NCI-H2171 treated with DMSO at 0.1 percent for 48 hours (cell line): ENCODE data around the gene CD226.
"Not testable (repeated sequence)": the region's sequence is repeated elsewhere in the genome, so short reads cannot be mapped to it uniquely, and the experiment has no call there.

Experiments used
- DNase-seq: peaks from one replicate; lab custom pipeline; 2025; lab: John Stamatoyannopoulos, UW

Gene CD226

DNA sequence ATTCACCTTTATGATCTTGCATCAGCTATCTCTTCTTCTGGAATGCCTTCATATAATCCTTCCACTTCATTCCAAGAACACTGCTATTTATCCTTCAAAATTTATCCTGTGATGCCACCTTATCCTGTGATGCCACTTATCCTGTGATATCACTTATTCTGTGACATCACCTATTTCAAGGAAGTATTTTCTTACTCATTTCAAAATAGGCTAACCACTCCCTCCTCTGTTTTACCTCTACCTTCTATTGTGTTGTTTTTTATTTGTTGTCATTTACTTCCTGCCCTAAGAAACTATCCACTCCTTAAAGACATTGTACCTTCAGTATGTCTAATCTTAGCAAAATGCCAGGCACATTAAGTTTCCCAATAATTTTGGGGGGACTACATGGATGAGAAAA is 38.8 kb downstream of the CD226 start:
- DNase-seq: no peak

DNA sequence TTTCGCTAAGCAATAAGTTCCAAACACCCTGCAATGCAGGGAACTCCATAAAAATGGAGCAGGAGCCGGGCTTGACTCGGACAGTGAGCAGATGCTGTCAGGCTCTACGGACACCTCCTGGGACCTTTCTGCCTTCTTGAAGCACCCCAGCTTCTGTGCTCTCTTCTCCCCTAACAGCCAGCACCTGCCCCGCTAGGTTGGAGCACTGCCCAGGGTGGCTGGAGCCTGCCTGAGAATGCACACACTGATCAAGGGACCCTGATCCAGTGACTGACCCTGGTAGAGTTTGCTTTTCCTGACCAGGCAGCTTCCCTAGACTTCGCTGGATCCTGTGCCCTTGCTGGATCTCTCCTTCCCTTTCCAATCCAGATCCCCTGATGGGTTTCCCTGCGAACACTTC is 40.9 kb downstream of the CD226 start:
- no peak for DNase-seq

GRCh38 chr18:69900941-69901340 is 46.7 kb downstream of the CD226 start:
- DNase-seq: no peak

DNA sequence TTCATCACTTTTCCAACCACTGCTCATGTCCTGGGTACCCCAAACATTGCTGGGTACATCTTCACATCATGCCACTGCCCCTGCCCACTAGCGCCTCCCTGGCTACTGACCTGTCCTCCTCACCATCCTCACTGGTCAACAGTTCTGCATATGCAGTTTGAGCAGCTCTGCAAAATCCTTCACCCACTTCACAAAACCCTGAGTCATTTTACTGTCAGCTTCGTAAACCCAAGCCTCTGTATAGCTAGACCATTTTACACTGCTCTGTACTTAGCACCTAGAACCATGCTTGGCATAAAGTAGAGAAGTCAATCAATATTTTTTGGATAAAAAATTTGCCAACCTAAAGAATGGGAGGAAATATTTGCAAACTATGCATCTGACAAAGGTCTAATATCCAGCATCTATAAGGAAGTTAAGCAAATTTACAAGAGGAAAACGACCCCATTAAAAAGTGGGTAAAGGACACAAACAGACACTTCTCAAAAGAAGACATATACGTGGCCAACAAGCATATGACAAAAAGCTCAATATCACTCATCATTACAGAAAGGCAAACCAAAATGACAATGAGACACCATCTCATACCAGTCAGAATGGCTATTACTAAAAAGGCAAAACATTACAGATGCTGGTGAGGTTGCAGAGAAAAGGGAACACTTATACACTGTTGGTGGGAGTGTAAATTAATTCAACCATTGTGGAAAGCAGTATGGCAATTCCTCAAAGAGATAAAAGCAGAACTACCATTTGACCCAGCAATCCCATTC is 48.3 kb downstream of the CD226 start:
- not testable (repeated sequence) for DNase-seq

DNA sequence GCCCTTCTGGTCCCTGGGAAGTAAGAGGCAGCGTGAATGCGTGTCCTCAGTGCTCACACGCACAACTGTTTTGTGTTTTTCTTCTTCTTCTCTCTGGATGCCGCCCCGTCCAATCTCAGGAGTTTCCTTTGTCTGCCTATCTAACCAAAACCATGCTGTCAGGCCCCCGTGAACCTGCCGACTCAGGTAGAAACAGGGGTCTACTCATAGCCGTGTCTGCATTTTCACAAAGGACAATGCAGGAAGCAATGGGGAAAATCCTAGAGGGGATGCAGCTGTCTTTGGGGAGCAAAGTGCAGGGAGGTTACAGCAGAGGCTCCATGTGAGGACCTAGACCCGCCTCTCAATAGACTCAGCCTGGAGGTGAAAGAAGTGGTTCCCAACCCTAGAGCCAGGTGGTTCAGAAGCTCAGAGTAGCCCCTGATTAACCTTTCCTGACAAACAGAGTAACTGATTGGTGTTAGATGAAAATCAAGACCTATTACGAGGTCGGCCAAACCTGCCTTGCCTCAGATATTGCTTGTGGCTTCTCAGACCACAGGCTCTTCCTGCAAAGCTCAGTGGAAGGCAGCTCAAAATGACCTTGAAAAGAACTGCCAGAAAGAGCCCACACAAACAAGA is 49.3 kb downstream of the CD226 start:
- DNase-seq: no peak

- no peak for DNase-seq
These were observed 50.1 kb downstream of the CD226 start for GRCh38 chr18:69897397-69898108.

DNA sequence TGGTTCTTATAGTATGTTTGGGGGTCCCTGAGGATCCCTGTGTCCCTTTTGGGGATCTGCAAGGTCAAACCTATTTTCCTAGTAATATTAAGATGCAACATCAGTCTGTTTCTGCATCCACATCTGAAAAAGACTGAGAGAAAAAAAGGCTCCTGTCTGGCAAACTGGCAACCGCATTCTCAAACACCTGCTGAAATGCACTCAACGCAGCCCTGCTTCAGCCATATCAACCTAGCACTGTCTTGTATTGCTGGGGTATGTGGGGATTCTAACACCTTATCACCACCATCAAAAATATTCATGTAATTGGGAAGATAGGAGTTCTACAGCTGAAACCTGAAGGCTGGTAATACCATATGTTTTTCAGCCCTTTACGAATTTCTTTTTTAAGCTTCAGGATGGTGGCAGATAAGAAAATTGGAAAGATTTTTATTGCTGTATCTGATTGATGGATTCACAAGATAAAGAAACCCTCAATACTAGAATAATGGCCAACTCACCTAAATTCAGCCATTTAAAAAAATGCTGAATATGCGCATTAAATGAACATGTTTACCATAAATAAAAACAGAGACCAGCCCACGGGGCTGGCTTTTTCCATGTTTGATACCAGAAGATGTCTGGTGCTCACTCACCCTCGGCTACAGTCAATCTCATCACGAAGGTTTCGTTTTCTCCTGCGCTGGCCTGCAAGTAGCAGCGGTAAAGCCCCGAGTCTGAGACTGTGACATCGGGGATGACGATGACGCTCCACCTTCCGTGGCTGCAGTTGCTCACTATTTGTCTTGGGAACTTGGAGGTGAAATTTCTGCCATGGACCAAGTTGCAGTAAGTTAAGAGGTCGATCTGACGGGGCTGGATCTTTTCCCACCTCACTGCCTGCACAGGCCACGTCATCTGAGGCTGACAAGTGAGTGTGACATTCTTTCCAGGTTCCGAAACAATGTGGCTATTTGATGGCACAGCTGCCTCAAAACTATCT is 52.3 kb downstream of the CD226 start:
- DNase-seq: no peak

DNA sequence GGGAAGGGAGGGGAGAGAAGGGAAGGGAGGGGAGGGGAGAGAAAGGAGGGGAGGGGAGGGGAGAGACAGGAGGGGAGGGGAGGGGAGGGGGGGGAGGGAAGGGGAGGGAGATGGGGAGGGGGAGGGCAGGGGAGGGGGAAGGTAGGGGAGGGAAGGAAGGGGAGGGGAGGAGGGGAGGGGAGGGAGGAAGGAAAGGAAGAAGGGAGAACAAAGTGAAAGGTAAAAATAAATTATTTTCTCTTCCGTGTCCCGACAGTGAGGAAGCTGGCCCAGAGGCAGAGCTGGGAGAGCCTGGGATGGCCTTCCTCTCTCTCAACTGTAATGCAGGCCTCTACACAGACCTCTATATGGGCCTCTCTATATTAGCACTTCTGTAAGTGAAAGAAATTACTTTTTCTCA is 53.2 kb downstream of the CD226 start:
- DNase-seq: no peak

DNA sequence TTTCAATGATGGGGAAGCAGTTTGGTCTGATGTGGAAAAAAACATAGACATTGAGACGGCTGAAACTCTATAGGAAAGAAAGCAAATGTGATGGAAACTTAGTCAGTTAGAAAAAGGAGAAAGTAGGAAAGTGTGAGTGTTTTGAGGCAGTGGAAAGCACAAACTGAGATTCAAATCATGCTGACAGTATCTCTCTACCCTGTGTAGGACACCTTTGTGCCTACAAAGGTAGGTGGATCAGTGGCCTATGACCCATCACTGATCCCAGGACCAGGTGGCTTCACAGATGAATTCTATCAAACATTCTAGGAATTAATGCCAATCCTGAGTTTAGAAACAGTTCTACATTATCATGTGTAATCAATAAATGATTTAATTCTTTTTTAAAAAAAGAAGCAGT is 57.1 kb downstream of the CD226 start:
- no peak for DNase-seq

DNA sequence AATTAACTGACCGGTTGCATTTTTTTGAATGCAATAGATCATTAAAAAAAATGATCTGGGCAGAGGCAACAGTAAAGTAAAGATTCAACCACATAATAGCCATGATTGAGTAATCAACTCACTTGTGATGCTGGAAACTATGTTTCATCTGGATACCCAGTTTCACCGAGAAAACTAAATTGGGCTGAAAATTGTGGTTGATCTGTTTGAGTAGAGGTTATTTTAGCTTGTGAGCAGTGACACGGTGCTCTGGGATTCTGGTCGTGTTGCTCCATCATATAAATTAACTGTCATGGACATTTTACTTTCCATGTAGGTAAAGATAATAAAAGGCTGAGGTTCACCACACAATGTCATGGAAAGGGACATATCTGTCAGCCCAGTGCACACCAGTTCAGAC is 58.7 kb downstream of the CD226 start:
- no peak for DNase-seq

GRCh38 chr18:69887256-69887655 is 60.4 kb downstream of the CD226 start:
- no peak for DNase-seq

DNA sequence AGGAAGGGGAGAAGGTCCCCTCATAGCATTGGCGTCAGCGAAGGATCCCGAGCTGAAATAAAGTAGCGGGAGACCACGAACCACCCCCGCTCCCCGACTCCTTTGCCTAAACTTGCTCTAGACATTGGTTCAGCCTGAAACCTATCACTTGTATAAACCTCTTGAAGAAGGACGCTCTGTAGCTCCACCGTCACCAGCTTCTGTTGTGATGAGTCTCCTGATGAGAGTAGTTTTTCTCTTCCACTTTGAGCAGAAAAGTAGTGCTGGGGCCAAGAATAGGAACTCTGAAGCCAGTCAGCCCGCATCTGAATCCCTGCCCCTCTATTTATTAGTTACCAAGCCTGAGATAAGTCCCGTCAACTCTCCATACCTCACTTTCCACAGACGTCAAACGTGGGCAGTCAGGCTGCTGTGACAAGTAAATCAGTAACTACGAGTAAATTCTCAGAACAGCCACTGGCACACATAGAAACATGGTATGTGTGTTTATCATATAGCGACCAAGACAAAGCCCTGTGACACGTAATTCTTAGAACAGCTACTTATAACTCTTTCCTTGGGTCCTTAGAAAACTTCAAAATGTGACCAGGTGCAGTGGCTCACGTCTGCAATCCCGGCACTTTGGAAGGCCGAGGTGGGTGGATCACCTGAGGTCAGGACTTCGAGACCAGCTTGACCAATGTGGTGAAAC is 61.7 kb downstream of the CD226 start:
- DNase-seq: no peak

GRCh38 chr18:69885355-69885754 is 62.3 kb downstream of the CD226 start:
- DNase-seq: no peak

- no peak for DNase-seq
These were observed 63.9 kb downstream of the CD226 start for GRCh38 chr18:69883781-69884180.

DNA sequence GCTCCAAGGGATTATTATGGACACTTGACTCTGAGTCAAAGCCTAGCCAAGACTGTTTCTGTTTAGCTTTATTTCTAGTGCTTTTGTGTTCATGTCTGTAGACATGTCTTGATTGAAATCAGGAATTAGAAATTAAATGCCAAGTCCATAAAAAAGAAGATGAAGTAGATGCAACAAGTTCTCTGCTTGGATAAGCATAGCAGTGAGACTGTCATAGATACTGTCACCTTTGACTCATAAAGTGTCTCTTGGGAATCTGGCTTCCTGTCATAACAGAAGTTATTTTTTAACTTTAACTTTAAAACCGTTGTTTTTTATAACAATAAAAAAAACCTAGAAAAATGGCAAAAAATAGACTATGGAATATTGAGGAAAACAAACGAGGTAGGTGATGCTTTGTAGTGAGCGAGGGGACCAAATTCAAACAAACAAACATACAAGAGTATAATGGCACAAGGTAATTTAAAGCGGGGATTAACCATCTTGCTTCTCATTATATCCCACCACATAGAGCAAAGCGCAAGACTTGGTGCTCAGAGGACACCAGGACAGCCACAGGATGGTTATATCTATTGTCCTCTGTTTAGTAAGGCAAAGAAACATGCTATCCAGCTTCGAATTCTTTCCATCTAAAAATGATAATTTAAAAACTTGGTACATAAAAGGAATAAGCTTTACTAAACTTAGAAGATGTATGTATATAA is 64.6 kb downstream of the CD226 start:
- DNase-seq: no peak

- DNase-seq: no peak
These were observed 67.6 kb downstream of the CD226 start for GRCh38 chr18:69880083-69880482.

- not testable (repeated sequence) for DNase-seq
These were observed 68.6 kb downstream of the CD226 start for GRCh38 chr18:69879051-69879450.

- DNase-seq: no peak
These were observed 69.3 kb downstream of the CD226 start for GRCh38 chr18:69878213-69878933.

- DNase-seq: no peak
These were observed 71.2 kb downstream of the CD226 start for GRCh38 chr18:69876490-69876889.

DNA sequence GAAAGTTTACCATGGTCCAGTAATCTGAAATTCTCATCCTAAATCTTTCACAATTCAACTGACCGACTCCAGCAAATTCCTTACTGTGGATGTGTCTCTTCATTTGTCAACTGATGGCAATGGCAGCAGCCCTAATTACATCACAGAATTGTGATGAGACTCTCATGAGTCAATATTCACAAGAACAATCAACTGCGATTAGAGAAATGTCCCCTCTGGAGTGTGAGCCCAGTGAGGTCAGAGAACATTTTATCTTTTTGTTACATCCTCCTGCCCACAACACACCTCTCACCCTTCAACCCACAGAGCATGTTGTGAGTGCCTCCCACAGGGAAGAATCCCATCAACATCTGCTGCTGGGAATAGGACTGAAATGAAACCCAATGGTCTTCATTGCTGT is 73.6 kb downstream of the CD226 start:
- no peak for DNase-seq
